Neuronal stem cell (in vitro differentiated cells): ENCODE data around the gene RASA2.

Source experiments
- DNase-seq: peaks from one replicate; pipeline ENCODE4 v3.0.0-alpha.2; 2013; ENCODE audit warnings: low spot score
- H2AFZ ChIP-seq: one replicate; pipeline ENCODE4 v1.6.1; 2013; ENCODE audit warnings: mild to moderate bottlenecking, low read length, inconsistent platforms
- H2AK5ac ChIP-seq: 2 replicates; pipeline ENCODE4 v1.6.1; 2013; ENCODE audit warnings: low read depth, mild to moderate bottlenecking, inconsistent platforms, low read length, moderate library complexity, mixed read lengths
- H2BK120ac ChIP-seq: 2 replicates; pipeline ENCODE4 v1.6.1; 2013; ENCODE audit warnings: low read depth, mild to moderate bottlenecking, inconsistent platforms, low read length, moderate library complexity, mixed read lengths
- H2BK12ac ChIP-seq: one replicate; pipeline ENCODE4 v1.6.1; 2013; ENCODE audit warnings: low read length, inconsistent platforms
- H2BK15ac ChIP-seq: 2 replicates; pipeline ENCODE4 v1.6.1; 2013; ENCODE audit warnings: mild to moderate bottlenecking, low read length, inconsistent platforms, mixed read lengths
- H2BK5ac ChIP-seq: one replicate; pipeline ENCODE4 v1.6.1; 2013; ENCODE audit warnings: inconsistent platforms, mild to moderate bottlenecking, low read length, moderate library complexity
- H3K14ac ChIP-seq: one replicate; pipeline ENCODE4 v1.6.1; 2013; ENCODE audit warnings: low read length, inconsistent platforms
- H3K18ac ChIP-seq: 2 replicates; pipeline ENCODE4 v1.6.1; 2013; ENCODE audit warnings: low read length, inconsistent platforms
- H3K23ac ChIP-seq: 2 replicates; pipeline ENCODE4 v1.6.1; 2013; ENCODE audit warnings: low read depth, mild to moderate bottlenecking, mixed read lengths, low read length, inconsistent platforms; ENCODE audit not compliant: poor library complexity
- H3K27ac ChIP-seq: replicated peaks from 3 replicates; pipeline ENCODE4 v1.5.1; 2013; ENCODE audit warnings: low read length, inconsistent platforms
- H3K27me3 ChIP-seq, 3 experiments: 2 replicates each; pipeline ENCODE4 v1.6.1; 2013; ENCODE audit warnings: low read length in 3 of 3, mild to moderate bottlenecking in 2 of 3, inconsistent platforms in 1 of 3, low read depth in 1 of 3, mixed read lengths in 1 of 3, moderate library complexity in 1 of 3; ENCODE audit not compliant: control insufficient read depth in 3 of 3, insufficient read depth in 3 of 3
- H3K36me3 ChIP-seq, 2 donors: replicated peaks in 1 of 2; 2 replicates each; pipeline ENCODE4 v1.6.1; 2013; ENCODE audit warnings: low read length in 2 of 2; ENCODE audit not compliant: control insufficient read depth in 2 of 2, insufficient read depth in 2 of 2
- H3K4ac ChIP-seq: 2 replicates; pipeline ENCODE4 v1.6.1; 2013; ENCODE audit warnings: inconsistent platforms, mild to moderate bottlenecking, low read length, moderate library complexity
- H3K4me1 ChIP-seq, 2 donors: 1 replicate in 1 of 2; 2 replicates in 1 of 2; pipeline ENCODE4 v1.6.1; 2013; ENCODE audit warnings: low read length in 2 of 2, low read depth in 1 of 2; ENCODE audit not compliant: control insufficient read depth in 2 of 2, insufficient read depth in 1 of 2
- H3K4me2 ChIP-seq: one replicate; pipeline ENCODE4 v1.6.1; 2013; ENCODE audit warnings: mild to moderate bottlenecking, low read length, inconsistent platforms; ENCODE audit not compliant: insufficient read depth, poor library complexity, severe bottlenecking
- H3K4me3 ChIP-seq, 2 donors: 2 replicates each; pipeline ENCODE4 v1.5.1; 2013; ENCODE audit warnings: low read length in 2 of 2, mild to moderate bottlenecking in 2 of 2, inconsistent platforms in 1 of 2, moderate library complexity in 1 of 2
- H3K79me1 ChIP-seq: one replicate; pipeline ENCODE4 v1.6.1; 2013; ENCODE audit warnings: low read depth, mild to moderate bottlenecking, inconsistent platforms, low read length, moderate library complexity
- H3K9ac ChIP-seq: one replicate; pipeline ENCODE4 v1.6.1; 2013; ENCODE audit warnings: mild to moderate bottlenecking, low read depth, low read length, inconsistent platforms; ENCODE audit not compliant: poor library complexity
- H3K9me3 ChIP-seq, 2 donors: replicated peaks in 1 of 2; 2 replicates each; pipeline versions ENCODE3 to v1.6.1; 2013; ENCODE audit warnings: low read length in 2 of 2, mild to moderate bottlenecking in 2 of 2, inconsistent platforms in 1 of 2, low read depth in 1 of 2, mixed read lengths in 1 of 2, moderate library complexity in 1 of 2; ENCODE audit not compliant: control insufficient read depth in 2 of 2, insufficient read depth in 1 of 2
- H4K8ac ChIP-seq: one replicate; pipeline ENCODE4 v1.6.1; 2013; ENCODE audit warnings: low read depth, mild to moderate bottlenecking, inconsistent platforms, low read length, moderate library complexity
- H4K91ac ChIP-seq: one replicate; pipeline ENCODE4 v1.6.1; 2013; ENCODE audit warnings: low read length, low read depth, mild to moderate bottlenecking, inconsistent platforms; ENCODE audit not compliant: poor library complexity
- WGBS, 2 donors: extraction: QIAGEN DNeasy Blood & Tissue Kit; methylation state at CpG; one replicate each; pipeline ENCODE4 v1.1.7; 2013; ENCODE audit warnings: missing lambda C conversion rate in 2 of 2, mixed read lengths in 1 of 2; ENCODE audit not compliant: insufficient read length in 2 of 2, insufficient replicate concordance in 1 of 2; ENCODE audit errors: extremely low coverage in 2 of 2; 5-methylcytosine and 5-hydroxymethylcytosine counted together

RASA2 gene

GRCh38 chr3:141441381-141442364 lies 45.2 kb upstream of the RASA2 start:
- peak; percentile 30 for DNase-seq
- Histone ChIP-seq H2AFZ (no peak overlapping the region), H3K4ac (no peak overlapping the region), H4K8ac (no peak overlapping the region), H3K18ac (no peak overlapping the region), H3K4me1 (peaks cover 3 to 7% of the 10 kb centered on the region in 2 donors), H2AK5ac (no peak overlapping the region), H3K36me3 (peaks cover 6 to 44% of the 10 kb centered on the region in 2 donors), H2BK15ac (no peak overlapping the region), H3K4me2 (no peak overlapping the region), H3K4me3 (no peak overlapping the region), H2BK5ac (no peak overlapping the region), H3K14ac (no peak overlapping the region), H3K27ac (no peak overlapping the region), H3K9me3 (no peaks in the 10 kb centered on the region), H3K23ac (no peak overlapping the region), H2BK120ac (no peak overlapping the region), H3K9ac (no peak overlapping the region), H4K91ac (no peak overlapping the region), H3K27me3 (no peaks in the 10 kb centered on the region), H3K79me1 (no peaks in the 10 kb centered on the region), H2BK12ac (no peak overlapping the region)
- WGBS, 2 donors, result no CpG with 5 or more reads among the region's 10 CpGs

- Histone ChIP-seq H4K8ac (no peak overlapping the region), H2BK120ac (no peak overlapping the region), H3K4ac (no peak overlapping the region), H3K14ac (no peak overlapping the region), H3K4me2 (no peak overlapping the region), H2AK5ac (no peak overlapping the region), H3K36me3 (peaks cover 7 to 44% of the 10 kb centered on the region in 2 donors), H3K4me3 (no peak overlapping the region), H3K79me1 (no peaks in the 10 kb centered on the region), H3K18ac (no peak overlapping the region), H3K9ac (no peak overlapping the region), H3K9me3 (no peaks in the 10 kb centered on the region), H2AFZ (no peak overlapping the region), H2BK15ac (no peak overlapping the region), H4K91ac (no peak overlapping the region), H2BK5ac (no peak overlapping the region), H3K27me3 (no peaks in the 10 kb centered on the region), H3K27ac (no peak overlapping the region), H2BK12ac (no peak overlapping the region), H3K23ac (no peak overlapping the region), H3K4me1 (peaks cover 3 to 7% of the 10 kb centered on the region in 2 donors)
- no peak for DNase-seq
- WGBS, 2 donors, result no CpG with 5 or more reads among the region's 10 CpGs
These were observed 44.4 kb upstream of the RASA2 start for GRCh38 chr3:141442446-141442845.

DNA sequence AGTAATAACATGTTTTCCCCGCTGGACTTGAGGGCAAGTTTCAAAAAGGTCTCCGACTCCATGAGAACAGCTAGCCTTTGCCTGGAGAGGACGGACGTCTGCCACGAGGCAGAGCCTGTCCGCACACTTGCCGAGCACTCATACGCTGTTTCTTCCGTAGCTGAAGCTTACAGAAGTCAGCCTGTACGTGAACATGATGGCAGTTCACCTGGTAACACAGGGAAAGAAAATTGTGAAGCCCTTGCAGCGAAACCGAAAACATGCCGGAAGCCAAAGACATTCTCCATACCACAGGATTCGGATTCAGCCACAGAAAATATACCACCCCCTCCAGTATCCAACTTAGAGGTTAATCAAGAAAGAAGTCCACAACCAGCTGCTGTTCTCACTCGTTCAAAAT lies 43.9 kb upstream of the RASA2 start:
- Histone ChIP-seq H2BK12ac (no peak overlapping the region), H3K9me3 (no peaks in the 10 kb centered on the region), H4K91ac (no peak overlapping the region), H3K36me3 (peaks cover 7 to 44% of the 10 kb centered on the region in 2 donors), H2BK15ac (no peak overlapping the region), H2AK5ac (no peak overlapping the region), H3K4me2 (no peak overlapping the region), H4K8ac (no peak overlapping the region), H3K18ac (no peak overlapping the region), H3K79me1 (no peaks in the 10 kb centered on the region), H3K27ac (no peak overlapping the region), H2BK5ac (no peak overlapping the region), H3K4ac (no peak overlapping the region), H3K27me3 (no peaks in the 10 kb centered on the region), H3K4me1 (peaks cover 3 to 7% of the 10 kb centered on the region in 2 donors), H3K23ac (no peak overlapping the region), H2BK120ac (no peak overlapping the region), H3K14ac (no peak overlapping the region), H3K4me3 (no peak overlapping the region), H3K9ac (no peak overlapping the region), H2AFZ (no peak overlapping the region)
- WGBS, 2 donors, result no CpG with 5 or more reads among the region's 15 CpGs
- DNase-seq, result no peak

- H2BK120ac ChIP-seq, result no peak overlapping the region
- WGBS, 2 donors, result no CpG with 5 or more reads among the region's 14 CpGs
These were observed 42.1 kb upstream of the RASA2 start for GRCh38 chr3:141444586-141445285.

More at GRCh38 chr3:141444586-141445285, 42.1 kb upstream of the RASA2 start:
- Histone ChIP-seq H3K14ac (no peak overlapping the region), H3K4me3 (no peak overlapping the region), H3K79me1 (no peaks in the 10 kb centered on the region), H4K8ac (no peak overlapping the region), H3K27ac (no peak overlapping the region), H3K4ac (no peak overlapping the region), H3K4me2 (no peak overlapping the region), H2BK15ac (no peak overlapping the region), H2BK5ac (no peak overlapping the region), H3K18ac (no peak overlapping the region), H3K27me3 (no peaks in the 10 kb centered on the region), H3K23ac (no peak overlapping the region), H3K4me1 (peaks cover 1 to 4% of the 10 kb centered on the region in 2 donors), H3K36me3 (peaks cover 7 to 41% of the 10 kb centered on the region in 2 donors), H3K9me3 (no peaks in the 10 kb centered on the region), H2AFZ (no peak overlapping the region), H3K9ac (no peak overlapping the region), H4K91ac (no peak overlapping the region), H2AK5ac (no peak overlapping the region), H2BK12ac (no peak overlapping the region)
- DNase-seq, result no peak
